Measurements from ENCODE around the gene ELMO1.

The ELMO1 gene

DNA sequence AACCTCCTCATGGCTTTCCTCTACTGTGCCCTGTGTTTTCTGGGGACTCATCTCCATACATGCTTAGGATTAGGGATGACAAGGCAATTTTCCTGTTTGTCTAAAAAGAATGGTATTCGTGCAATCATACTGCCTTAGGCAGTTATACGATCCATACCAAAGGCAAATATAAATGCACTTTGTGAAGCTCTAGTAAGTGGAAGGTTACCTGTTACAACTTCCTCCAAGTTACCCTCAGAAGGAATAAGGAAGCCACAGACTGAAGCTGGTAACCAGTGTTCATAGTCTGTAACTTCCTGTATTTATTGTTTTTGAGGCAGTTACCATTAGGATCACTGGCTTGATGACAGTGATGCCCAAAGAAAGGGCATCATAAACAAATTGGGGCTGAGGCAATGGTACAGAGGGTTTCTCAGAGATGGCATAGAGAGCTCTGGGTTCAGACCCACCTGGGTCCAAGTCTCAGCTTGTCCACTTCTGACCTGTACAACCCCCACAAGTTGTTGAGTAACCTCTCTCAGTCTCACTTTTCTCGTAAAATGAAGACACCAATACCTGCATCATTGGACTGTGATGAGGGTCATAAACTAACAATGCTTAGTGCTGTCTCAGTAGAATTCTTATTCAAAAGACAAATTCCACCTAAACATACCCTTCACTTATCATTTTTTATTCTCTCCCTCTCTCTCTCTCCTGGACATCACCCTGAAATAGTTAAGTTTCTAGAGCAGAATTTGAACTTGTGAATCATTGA is 138.2 kb downstream of the ELMO1 start:
- no peak for DNase-seq (ENCODE audit: low spot score)

DNA sequence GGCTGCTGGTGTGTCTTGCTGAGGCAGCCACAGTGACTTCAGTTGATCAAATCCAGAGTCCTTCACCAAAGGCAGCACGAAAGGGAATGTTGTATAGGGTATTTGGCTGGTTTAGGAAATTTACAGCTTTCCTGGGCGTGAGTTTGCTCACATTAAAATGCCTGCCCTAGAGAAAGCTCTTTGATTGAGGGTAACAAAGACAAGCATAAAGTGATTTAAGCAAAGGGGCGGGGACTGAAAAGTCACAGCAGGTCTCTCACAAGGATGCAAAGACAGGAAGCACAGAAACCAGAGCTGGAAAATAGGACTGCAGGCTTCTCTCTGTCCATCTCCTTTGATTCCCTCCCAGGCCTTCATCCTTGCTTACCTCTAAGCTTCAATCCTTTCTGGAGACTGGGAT is 139.2 kb downstream of the ELMO1 start:
- DNase-seq (ENCODE audit: low spot score): no peak

GRCh38 chr7:37304921-37305320 is 143.7 kb downstream of the ELMO1 start:
- DNase-seq (ENCODE audit: low spot score): no peak

DNA sequence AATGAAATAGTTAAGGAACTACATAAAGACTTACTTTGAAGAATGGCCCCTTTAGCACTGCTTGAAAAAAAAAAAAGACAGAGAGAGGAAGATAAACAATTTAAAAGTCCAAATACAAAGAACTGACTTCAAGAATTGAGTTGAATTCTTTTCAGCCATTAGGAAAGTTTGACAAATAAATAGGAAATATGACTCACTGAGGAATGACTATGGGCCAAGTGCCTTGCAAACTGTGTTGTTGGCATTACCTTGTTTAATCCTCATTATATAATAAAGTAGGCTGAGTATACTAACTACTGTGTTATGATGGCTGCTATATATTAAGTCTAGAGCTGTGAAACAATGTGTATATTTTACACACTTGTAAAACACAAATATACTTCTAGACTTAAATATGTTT is 151.1 kb downstream of the ELMO1 start:
- DNase-seq (ENCODE audit: low spot score): no peak

- no peak for DNase-seq (ENCODE audit: low spot score)
Observed at GRCh38 chr7:37295401-37295800, 153.3 kb downstream of the ELMO1 start.

GRCh38 chr7:37290731-37291130 is 157.9 kb downstream of the ELMO1 start:
- DNase-seq (ENCODE audit: low spot score): no peak

DNA sequence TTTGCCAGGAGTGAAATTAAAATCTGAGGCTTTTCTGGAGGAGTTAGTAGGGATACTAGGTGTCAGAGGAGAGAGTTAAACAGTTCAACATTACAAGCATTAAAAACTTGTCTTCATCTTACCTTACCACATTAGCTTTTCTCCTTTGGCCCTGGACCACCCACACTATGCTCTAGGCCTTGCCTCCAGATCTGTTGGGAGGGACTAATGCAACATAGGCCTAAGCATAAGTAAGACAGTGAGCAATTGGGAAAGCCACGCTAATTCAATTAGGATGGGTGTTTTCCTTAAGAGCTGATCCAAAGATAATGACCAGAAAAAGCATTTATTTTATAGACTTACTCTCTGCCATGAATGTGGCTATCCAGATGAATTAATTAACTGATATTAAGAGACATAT is 158.9 kb downstream of the ELMO1 start:
- no peak for DNase-seq (ENCODE audit: low spot score)

DNA sequence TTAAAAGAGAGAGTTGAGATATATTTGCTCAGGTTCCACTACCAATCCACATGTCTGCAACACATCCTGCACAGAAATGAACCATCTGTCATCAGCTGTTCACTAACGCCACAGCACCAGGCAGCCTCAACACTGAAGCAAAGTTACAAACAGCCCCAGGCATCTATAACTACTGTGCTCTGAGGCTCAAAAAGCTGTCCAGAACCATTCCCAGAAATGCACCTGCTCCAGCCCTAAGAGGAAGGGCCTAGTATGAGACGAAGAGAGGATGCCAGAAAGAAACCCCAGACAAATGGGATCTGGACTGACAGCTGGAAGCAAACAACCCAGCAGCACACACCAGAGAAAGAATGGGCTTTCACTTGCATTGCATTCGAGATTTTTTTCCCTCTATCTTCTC is 159.3 kb downstream of the ELMO1 start:
- no peak for DNase-seq (ENCODE audit: low spot score)

- no peak for DNase-seq (ENCODE audit: low spot score)
Observed at GRCh38 chr7:37287131-37287855, 161.4 kb downstream of the ELMO1 start.

DNA sequence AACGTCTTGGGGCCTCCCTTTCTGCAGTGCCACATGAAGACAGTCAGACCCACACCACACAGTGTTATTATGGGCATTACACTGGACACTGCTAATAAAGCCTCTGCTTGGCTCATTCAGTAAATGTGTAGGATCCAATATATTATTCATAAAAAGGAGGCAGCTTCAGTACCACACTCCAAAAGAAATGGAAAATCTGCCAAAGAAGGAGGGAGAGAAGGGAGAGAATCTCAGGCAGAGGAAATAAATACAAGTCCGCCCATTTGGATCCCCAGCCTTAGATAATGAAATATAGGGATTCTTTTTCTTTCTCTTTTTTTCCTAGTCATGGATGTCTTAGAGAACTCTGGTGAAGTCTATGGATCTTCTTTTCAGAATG is 162.2 kb downstream of the ELMO1 start:
- DNase-seq (ENCODE audit: low spot score): no peak

DNA sequence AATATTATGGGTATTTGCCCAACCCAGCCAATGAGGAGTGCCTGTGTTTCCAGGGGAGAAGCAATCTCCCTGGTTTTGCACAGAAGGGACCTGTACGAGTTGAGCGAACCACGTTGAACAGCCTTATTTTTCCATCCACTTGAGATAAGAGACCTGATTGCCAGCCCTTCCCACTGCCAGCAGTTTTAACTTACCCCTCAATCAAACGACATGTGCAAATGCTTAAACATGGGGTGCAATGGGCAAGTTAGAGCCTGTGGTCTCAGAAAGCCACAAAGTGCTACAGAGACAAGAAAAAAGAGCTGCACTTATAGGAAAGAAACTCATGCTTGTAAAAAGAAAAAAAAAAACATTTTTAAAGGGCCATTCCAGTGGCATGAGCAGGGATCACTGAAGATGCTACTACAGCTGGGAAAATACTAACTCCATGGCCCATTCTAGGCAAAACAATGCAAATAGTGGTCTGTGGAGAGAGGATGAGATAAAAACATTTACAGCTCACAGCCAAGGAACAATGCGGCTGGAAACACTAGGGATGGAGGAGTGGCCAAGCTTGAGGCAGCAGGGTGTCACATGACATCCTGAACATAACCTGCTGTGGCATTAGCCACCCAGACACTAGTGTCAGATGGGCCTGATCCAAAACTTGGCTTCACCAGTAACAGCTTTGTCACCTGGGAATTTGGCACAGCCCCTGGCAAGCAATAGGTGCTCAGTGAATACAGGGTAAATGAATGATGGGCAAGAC is 162.8 kb downstream of the ELMO1 start:
- DNase-seq (ENCODE audit: low spot score): no peak

DNA sequence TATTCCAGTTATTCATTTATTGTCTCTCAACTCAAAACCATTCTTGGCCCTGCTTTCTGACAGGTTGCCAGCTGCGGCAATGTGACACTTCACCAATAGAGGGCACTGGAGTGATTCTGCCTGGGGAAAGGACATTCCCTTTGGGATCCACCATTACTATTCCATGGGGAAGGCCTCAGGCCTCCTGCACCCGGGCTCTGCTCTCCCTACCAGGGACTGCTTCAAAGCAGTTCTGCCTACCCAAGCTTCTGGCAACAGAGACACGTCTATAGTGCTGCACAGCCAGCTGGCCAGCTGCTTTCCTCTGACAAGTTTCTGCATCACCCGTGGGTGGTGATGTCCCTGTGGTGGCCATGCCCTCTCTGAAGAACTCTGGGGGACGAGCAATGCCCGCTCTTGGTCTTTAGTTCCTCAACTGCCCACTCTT is 163.8 kb downstream of the ELMO1 start:
- DNase-seq (ENCODE audit: low spot score): no peak

DNA sequence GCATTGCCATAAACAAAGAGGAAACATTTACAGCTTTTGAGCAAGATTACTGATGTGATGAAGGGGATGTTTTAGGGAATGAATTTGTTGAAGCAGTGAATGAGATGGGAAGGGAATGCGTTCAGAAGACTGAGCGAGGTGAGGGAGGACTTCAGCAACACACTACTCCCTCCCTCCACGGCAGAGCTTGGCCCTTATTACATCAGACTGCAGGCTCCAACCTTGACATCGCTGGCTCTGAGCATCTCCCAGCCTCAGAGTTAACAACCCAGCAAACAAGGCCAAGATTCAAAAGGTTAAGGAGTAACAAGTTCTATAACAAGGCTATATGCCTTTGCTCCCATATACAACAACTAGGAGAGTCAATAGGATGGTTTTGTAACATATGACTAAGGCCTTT is 164.4 kb downstream of the ELMO1 start:
- no peak for DNase-seq (ENCODE audit: low spot score)

DNA sequence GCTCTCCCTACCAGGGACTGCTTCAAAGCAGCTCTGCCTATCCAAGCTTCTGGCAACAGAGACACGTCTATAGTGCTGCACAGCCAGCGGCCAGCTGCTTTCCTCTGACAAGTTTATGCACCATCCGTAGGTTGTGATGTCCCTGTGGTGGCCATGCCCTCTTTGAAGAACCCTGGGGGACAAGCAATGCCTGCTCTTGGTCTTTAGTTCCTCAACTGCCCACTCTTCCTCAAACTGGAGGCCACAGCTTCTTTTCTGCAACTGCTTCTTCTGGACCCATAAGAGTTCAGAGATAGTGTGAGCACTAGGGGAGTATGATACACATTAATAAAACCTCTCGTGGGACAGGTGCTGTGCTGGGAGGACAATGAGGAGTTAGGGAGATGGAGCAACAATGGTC is 164.9 kb downstream of the ELMO1 start:
- no peak for DNase-seq (ENCODE audit: low spot score)

DNA sequence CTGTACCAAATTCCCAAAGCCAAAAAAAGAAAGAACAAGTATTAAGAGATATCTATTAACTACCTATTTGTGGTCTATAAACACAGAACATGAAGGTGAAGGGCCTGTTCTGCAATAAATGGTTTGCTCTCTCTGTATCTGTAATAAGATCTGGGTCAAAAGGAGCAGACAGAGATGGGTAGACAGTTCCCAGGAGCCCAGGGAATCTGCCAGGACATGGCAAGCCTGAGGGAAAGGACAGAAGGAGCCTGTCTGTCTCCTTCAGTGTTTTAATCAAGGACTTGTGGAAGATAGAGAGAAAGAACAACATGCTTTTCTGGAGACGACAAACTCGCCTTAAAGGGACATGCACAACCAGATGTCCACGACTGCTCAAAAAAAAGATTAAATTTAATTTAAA is 165.7 kb downstream of the ELMO1 start:
- DNase-seq (ENCODE audit: low spot score): no peak

DNA sequence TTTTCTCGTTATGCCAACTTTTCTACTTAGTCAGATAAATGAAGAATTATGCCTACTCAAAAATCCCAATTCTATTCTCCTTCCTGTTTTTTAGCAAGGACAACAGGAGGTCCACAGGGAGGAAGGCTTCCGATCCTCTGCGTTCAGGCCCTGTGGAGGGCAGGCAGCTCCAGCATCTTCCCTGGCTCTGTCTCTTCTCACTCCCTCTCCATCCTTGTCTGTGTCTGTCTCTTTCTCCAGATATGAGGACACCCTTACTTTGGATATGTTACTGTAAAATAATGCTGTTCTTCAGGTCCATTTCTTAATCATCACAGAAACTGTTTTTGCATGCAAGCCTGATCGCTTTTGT is 166.6 kb downstream of the ELMO1 start:
- DNase-seq (ENCODE audit: low spot score): no peak

DNA sequence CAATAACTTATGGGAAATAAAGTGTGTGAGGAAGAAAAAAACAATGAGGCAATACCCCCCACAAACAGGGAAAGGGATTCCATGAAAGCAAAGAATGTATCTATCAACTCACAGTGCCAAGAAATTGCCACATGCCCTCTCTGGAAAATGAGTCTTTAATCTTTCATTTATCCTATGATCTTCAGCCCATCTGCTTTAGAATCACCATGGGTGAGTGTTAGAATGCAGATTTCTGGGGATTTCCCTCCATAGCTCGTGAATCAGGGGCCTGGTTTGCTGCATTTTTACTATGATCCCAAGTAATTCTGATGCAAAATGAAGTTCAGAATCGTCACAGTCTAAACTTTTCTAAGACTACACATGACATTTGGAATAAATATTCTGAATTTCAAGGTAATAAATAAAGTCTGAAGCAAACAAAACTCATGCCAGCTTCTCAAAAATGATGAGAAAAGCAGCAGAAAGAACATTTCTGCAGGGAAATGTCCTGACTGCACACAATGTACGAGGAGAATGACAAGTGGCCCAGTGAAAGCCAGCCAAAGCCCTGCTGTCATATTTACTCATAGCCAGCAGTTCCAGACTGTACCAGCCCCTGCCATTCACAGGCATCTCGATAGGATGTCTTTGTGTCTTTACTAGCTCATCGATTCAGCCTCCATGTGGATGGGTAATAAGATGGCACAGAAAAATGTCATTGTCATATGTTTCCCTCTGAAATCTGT is 167.1 kb downstream of the ELMO1 start:
- DNase-seq (ENCODE audit: low spot score): no peak

- DNase-seq (ENCODE audit: low spot score): no peak
Observed at GRCh38 chr7:37277513-37277912, 171.2 kb downstream of the ELMO1 start.

- no peak for DNase-seq (ENCODE audit: low spot score)
Observed at GRCh38 chr7:37275078-37275710, 173.5 kb downstream of the ELMO1 start.

DNA sequence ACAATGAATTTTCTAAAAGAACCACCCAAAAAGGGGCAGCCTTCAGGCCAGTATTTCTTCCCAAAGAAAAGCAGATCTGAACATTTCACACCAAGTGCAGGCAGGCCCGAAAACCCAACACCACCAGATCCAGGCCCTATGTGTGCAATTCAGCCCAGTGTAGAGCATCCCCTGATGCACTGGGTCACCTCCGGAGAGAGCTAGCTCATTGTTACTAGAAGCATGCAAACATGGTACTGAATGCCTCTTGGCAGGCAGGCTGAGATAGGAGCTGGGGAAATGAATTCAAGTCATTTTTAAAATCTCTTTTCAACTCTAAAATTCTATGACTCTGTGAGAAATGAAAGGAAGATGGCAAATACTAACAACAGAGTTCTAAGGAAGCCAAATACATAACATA is 174.8 kb downstream of the ELMO1 start:
- no peak for DNase-seq (ENCODE audit: low spot score)

GRCh38 chr7:37269711-37270508 is 178.8 kb downstream of the ELMO1 start:
- DNase-seq (ENCODE audit: low spot score): no peak

Measured in AG20443 (cell line).